COLO829 (cell line): ENCODE results near the gene FUT8.

Source experiments
- DNase-seq: peaks from one replicate; pipeline ENCODE4 v3.0.0; 2012; ENCODE audit warnings: low spot score

Gene FUT8

DNA sequence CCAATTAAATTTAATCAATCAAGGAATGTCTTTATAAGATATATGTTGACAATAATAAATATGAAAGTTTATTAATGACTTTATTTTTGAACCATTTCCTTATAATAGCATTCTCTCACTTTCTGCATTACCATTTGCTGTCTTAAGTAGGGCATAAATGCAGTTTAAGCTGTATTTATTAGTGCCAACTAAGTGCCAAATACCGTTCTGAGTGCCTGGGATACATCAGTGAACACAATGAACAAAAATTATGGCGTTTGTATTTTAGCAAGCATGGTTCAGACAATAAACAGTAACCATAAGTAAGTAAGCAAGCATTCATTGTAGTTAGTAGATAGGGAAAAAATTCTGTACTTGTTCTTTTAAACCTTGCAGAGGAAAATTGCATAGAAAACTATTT lies 145.8 kb downstream of the FUT8 start:
- DNase-seq, result no peak

GRCh38 chr14:65560340-65561027 lies 148.0 kb downstream of the FUT8 start:
- no peak for DNase-seq

DNA sequence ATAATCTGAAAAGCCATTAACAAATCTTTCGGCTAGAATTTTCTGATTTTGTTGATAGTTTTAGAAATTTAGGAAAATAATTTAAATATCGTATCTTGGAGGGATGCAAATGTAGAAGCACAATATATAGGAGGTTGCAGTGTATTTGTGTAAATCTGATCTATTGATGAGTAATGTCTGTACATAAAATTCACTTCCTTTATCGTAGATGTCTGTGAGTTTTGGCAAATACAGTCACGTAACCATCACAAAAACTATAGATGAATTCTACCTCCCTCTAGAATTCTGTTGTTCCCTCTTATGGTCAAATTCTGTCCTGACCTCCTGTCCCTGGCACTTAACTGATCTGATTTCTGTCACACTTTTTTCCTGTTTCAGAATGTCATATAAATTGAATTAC lies 151.8 kb downstream of the FUT8 start:
- no peak for DNase-seq

DNA sequence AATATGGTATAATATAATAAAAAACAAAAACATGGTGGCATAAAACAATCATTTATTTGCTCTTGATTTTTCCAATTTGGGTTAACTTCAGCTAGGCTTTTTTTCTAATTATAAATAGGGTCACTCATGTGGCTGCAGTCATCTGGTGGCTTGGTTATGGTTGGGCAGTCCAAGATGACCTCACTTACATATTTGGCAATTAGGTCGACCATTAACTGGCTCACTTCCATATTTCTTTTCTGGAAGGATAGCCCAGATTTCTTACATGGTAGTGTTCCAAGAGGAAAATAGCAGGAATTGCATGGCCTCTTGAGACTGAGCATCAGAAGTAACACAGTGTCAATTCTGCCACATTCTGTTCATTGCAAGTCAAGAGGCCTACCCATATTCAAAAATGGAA lies 153.4 kb downstream of the FUT8 start:
- DNase-seq, result no peak

DNA sequence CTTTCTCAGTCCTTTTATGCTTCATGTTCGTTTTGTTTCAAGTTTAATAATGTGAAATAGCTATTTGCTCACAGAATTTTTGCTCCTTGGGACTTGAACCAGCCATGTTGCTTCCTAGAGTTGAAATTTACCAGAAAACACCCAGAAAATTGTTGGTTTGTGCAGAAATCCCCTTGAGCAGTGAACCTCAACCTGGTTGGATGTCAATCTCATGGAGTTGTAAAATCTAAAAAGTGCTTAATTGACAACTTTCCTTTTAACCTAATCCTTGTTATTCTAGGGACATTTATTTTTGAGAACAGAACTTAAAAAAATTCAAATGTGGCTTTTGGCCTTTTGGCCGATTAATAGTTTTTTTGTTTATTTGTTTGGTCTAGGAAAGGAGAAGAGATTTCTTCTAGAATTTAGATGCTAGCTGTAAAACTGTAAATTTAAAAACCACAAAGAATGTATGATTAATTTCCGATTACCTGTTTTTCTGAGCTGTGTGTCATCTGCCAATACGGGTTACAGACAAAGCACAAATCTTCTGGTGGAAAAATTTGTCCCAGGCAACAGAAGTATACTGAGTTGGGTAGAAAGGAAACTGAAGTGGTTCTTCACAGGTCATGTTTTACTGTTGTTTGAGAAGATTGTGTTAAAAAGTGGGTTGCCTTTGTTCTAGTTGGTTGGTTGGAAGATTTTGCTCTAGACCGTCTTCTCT lies 154.4 kb downstream of the FUT8 start:
- no peak for DNase-seq

- DNase-seq, result peak; percentile 61
Observed at GRCh38 chr14:65574611-65575010, 162.1 kb downstream of the FUT8 start.

DNA sequence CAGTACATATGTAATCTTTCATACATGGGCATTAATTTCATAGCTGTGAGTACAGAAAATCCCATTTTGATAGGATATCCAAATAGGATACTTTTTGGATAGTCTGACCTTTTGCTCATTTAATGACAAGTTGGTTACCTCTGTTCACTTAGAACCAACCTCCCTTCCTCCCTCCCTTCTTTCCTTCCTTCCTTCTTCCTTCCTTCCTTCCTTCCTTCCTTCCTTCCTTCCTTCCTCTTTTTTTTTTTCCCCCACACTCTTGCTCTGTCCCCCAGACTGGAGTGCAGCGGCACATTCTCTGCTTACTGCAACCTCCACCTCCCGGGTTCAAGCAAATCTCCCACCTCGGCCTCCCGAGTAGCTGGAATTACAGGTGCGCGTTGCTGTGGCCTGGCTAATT lies 162.9 kb downstream of the FUT8 start:
- no peak for DNase-seq

DNA sequence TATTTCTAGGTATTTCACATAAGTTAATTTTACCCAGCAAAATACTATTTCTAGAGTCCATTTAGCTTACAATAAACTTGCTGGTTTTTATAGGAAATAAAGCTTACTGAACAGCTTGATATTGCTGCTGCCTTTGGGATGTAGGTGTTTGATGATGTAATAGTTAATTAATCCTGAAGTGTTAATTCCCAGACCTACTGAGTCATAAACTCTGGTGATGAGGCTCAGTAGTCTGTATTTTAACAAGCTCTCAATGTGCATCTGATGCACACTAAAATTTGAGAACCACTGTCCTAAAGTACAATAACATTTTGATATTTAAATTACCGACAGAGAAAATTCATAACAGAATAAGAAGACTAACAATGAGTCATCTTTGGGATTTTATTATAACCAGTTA lies 168.4 kb downstream of the FUT8 start:
- DNase-seq, result no peak

DNA sequence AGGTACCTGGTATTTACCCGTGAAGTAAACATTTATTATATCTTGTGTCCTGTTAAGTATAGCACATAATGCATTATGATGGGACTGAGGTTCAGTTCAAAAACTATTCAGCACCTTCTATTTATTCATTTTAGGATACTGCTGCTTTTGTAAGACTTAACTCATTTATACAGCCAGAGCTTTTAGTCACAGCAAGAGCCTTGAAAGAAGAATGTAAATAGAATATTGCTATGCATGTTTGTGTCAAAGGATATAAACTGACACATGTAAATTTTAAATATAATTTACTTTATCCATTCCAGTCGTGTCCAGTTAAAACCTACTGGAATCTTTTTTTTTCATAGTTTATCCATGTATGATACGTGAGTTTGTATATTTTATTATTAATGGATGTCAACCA lies 168.8 kb downstream of the FUT8 start:
- DNase-seq, result no peak

DNA sequence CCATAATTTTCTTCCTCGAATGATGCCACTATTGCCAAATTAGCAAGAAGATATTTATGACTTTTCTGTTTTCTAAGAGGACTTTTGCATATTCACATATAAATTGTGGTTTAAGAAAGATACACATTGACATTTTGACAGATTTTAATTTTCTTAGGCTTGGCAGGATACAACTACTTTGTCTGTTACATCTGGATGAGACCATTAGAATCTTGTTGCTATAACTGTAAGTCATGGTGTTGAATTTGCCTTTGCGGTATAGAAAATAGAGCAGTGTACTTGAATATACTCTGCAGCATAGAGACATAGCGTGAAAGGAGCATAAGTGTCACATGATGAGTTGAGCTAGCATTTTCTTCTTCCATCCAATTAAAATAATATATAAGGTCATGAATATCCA lies 169.3 kb downstream of the FUT8 start:
- DNase-seq, result no peak

DNA sequence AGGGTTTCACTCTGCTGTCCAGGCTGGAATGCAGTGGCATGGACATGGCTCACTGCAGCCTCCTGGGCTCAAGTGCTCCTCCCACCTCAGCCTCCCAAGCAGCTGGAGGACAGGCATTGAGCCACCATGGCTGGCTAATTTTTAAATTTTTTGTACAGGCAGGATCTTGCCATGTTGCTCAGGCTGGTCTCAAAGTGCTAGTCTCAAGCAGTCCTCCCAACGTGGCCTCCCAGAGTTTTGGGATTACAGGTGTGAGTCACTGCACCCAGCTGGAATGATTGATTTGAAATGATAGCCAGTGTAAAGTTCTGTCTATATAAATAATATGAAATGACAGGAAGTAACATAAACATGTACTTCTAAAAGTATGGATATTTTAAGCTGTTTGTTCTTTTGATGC lies 172.7 kb downstream of the FUT8 start:
- no peak for DNase-seq

- no peak for DNase-seq
Observed at GRCh38 chr14:65588426-65589140, 176.1 kb downstream of the FUT8 start.

DNA sequence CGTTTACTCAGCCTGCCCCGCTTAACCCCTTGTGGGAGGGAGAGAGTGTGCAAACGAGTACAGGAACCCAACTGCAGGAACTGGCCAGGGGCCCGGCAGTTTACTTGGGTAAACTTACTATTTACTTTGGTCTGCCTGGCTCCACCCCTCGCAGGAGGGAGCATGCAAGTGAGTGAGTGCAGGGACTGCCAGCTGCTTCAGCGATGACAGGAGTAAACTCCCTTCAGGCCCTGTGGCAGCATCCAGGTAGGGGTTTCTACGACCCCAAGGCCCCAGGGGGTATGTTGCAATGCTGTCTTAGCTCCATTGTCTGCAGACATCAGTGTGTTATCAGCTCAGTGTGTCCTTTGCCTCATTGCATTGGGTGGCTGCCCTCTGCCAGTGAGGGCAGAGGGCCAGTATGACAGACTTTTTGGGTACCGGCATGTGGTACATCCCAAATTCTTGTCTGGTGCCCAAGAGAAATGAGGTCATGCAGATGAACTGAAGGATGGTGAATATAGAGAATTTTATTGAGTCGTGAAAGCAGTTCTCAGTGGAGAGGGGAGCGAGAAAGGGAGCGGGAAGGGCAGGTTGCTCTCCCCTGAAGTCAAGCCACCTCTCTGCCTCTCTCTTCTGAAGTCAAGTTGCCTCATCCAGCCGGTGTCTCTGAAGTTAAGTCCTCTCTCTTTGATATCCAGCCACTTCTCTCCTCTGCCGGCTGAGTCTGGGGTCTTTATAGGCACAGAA lies 181.8 kb downstream of the FUT8 start:
- DNase-seq, result no peak

DNA sequence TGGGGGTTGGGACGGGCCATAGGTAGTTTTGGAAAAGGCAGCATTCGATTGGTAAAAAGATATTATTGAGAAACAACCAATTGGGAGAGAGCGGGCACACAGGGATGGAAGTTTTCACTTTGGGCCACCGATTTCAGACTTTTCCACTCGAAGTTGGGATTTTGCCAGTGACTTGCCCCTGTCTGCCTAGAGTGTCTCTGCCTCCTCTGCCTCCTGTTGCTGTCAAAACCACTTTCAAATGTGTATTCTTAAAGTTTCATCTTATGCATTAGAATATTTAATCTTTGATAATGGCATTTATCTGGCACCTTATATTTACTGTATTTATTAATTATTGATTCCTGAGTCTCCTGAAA lies 182.3 kb downstream of the FUT8 start:
- no peak for DNase-seq

GRCh38 chr14:65599375-65599774 lies 186.8 kb downstream of the FUT8 start:
- DNase-seq, result no peak

GRCh38 chr14:65600742-65601141 lies 188.2 kb downstream of the FUT8 start:
- DNase-seq, result no peak

GRCh38 chr14:65604535-65604934 lies 192.0 kb downstream of the FUT8 start:
- no peak for DNase-seq

DNA sequence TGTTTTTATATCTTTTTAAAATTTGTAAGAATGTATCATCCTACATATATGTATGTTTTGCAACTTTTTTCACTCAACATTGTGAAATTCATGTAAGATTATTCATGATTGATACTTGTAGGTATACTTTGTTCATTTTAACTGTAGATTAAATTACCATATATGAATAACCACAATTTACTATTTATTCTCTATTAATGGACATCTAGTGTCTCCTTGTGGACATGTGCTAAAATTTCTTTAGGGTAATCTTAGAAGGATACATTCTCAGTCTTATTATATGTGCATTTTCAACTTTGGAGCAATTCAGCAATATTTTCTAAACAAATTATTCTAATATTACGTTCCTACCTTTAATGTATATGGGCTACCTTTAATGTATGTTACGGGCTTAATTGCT lies 192.4 kb downstream of the FUT8 start:
- no peak for DNase-seq

GRCh38 chr14:65606460-65606859 lies 193.9 kb downstream of the FUT8 start:
- DNase-seq, result no peak

DNA sequence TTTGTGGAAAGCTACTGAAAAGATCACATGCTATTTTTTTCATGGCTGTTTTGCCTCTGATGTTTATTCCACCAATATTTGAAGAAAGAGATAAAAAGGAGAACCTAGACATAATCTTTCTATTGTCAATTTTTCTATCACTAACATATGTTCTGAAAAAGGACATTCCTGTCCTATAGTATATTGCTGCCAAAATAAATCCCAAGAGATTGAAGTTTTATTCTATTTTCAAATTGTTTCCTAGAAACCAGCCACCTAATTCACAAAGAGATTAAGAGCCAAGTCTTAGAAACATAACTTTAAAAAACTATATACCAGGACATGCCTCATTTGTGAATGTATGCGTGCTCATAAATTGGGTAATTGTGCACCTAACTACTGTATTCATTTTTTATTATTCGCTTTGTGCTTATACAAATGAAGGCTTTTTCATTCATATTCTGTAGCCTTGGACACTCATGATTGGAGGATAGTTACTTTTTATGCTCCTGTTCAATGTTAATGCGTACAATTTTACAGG lies 200.7 kb downstream of the FUT8 start:
- DNase-seq, result no peak

DNA sequence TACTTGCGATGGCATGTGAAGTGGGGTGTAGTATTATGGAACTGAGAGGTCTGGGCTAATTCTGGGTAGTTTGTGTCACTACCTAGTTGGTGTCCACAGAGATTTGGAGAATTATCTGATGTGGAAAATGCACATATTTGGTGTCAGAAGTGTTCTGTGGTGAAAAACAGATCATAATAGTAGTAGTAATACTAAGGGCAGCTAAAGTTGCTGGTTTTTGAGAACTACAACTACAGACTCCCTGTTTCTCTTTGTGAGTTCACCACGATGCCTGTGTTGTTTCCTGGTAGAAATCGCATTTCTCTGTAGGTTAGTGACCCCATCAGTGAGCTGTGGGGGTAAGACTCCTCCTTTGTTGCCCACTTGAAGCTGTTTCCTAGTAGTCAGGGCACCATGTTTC lies 206.5 kb downstream of the FUT8 start:
- DNase-seq, result no peak

DNA sequence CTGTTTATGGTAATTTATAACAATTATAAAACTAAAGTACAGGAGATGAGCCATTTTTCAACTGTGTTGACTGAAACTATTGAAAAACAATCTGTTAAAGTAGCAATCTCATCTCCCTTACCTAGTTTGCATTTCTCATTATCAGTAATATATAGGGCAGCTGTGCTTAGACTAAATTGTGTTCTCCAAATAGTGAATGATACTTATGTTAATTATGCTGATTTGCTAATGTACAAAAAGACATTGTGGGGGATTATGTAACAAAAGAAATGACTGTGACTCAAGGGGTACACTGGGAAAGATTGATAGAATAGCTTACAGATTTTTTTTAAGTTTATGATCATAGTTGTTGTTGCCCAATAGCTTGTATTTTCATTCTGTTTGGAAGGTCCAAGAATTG lies 207.7 kb downstream of the FUT8 start:
- DNase-seq, result no peak

DNA sequence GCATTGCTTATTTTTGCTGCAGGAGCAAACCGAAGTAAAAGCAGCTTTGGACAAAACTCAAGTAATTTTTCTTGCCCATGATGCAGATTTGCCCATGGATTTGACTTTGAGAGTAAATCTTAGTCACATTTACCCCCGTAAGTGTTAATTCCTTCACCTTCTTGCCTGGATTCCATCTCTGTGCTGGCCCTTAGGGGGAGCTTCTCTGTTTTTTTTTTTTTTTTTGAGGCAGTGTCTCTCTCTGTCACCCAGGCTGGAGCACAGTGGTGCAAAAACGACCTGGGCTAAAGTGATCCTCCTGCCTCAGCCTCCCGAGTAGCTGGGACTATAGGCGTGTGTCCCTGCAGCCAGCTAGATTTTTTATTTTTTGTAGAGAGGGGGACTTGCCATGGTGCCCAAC lies 210.2 kb downstream of the FUT8 start:
- no peak for DNase-seq
